Right lobe of liver (tissue), 4 donors: Measurements from ENCODE around the gene TRPV2.

Experiments used
- CTCF ChIP-seq, 4 donors: fragments of 200-600 bp in 3 of 4; fragments of 450-650 bp in 1 of 4; IDR thresholded peaks; one replicate each; pipeline versions ENCODE4 v1.5.1 to v1.8.0; 2016 to 2022; ENCODE audit warnings: antibody characterized with exemption in 4 of 4, mild to moderate bottlenecking in 2 of 4
- POLR2A ChIP-seq: fragments of 450-650 bp; IDR thresholded peaks from one replicate; pipeline ENCODE4 v1.6.1; 2017; ENCODE audit warnings: antibody characterized with exemption, mild to moderate bottlenecking
- donor health status: DM: no; HTN: no; CAD: no.
- donor health status: DM: no; HTN: no; CAD: no.
- donor health status: DM: no; HTN: yes; CAD: no.

GRCh38 chr17:16428098-16428882 is 12.9 kb downstream of the TRPV2 start:
- TF ChIP-seq CTCF (IDR thresholded peaks at IDR 0.05): peak; percentile 46 to 66 (median 63)
- TF ChIP-seq POLR2A: no peak
